ENCODE measurements around the gene SVIL. TPM values are rescaled to one million over a fixed set of nuclear protein-coding genes. Genes with fewer than 3 reads are reported as not detected.
"Not testable (repeated sequence)": the region's sequence is repeated elsewhere in the genome, so short reads cannot be mapped to it uniquely, and the experiment has no call there.

The SVIL gene
- total RNA-seq, 1 experiment from 2014 or later, result 147 TPM

- DNase-seq, result no peak
- intact Hi-C loops (cut with micrococcal nuclease; ENCODE audit: unreplicated experiment), result no loop called here
- Mint-ChIP-seq H3K27ac (ENCODE audit: unreplicated experiment) (no peak overlapping the region), H3K4me1 (ENCODE audit: low read depth, unreplicated experiment) (no peaks in the 10 kb centered on the region), H3K36me3 (ENCODE audit: insufficient read depth, unreplicated experiment) (peaks cover 70% of the 10 kb centered on the region), H3K9me3 (ENCODE audit: low read depth, unreplicated experiment) (no peaks in the 10 kb centered on the region), H3K4me3 (ENCODE audit: low read depth, unreplicated experiment) (no peak overlapping the region), H3K27me3 (ENCODE audit: unreplicated experiment) (no peaks in the 10 kb centered on the region)
- no peak for TF ChIP-seq CTCF (IDR thresholded peaks at IDR 0.05; ENCODE audit: unreplicated experiment)
- no TSS peak for BruUV-seq (replicated peaks)
- CTCF ChIA-PET, result no interaction called here
These were observed 115.1 kb downstream of the SVIL start for GRCh38 chr10:29519659-29520058.

DNA sequence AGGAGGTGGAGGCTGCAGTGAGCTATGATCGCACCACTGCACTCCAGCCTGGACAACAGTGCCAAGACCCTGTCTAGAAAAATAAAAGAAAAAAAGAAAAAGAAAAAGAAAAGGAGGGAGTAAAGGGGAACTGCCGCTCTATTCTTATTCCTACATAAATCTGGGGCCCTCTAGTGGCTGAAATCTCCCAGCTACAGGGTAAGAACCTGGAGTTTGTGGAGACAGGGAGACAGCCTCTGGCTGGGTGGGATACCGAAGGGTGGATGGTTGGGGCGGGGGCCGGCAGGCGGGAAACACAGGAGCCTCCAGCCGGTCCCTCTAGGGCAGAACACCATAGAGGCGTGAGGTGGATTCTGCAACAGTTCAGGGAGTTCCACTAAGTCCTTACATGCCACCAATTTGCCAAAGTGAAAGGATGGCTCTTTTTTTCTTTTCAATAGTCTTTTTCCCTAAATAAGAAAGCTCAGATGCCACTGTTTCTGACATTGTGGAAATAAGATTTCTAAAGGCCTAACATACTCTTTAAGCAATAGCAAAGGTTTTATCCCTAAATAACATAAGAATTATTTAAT is 117.3 kb downstream of the SVIL start:
- CTCF ChIA-PET, result interaction anchor here (0.6 kb wide), 1 partner anchor 177 kb away, joined by 4 read pairs; no protein-coding TSS in a partner anchor
- H3K36me3 Mint-ChIP-seq (ENCODE audit: insufficient read depth, unreplicated experiment), result peaks cover 64% of the 10 kb centered on the region
- peak; percentile 32 for DNase-seq
- no peaks in the 10 kb centered on the region for H3K27me3 Mint-ChIP-seq (ENCODE audit: unreplicated experiment)
- no peak overlapping the region for H3K27ac Mint-ChIP-seq (ENCODE audit: unreplicated experiment)
- H3K4me3 Mint-ChIP-seq (ENCODE audit: low read depth, unreplicated experiment), result no peak overlapping the region
- TF ChIP-seq CTCF (IDR thresholded peaks at IDR 0.05; ENCODE audit: unreplicated experiment), result peak; percentile 58
- intact Hi-C loops (cut with micrococcal nuclease; ENCODE audit: unreplicated experiment), result no loop called here
- no peaks in the 10 kb centered on the region for H3K4me1 Mint-ChIP-seq (ENCODE audit: low read depth, unreplicated experiment)
- H3K9me3 Mint-ChIP-seq (ENCODE audit: low read depth, unreplicated experiment), result no peaks in the 10 kb centered on the region
- no TSS peak for BruUV-seq (replicated peaks)

DNA sequence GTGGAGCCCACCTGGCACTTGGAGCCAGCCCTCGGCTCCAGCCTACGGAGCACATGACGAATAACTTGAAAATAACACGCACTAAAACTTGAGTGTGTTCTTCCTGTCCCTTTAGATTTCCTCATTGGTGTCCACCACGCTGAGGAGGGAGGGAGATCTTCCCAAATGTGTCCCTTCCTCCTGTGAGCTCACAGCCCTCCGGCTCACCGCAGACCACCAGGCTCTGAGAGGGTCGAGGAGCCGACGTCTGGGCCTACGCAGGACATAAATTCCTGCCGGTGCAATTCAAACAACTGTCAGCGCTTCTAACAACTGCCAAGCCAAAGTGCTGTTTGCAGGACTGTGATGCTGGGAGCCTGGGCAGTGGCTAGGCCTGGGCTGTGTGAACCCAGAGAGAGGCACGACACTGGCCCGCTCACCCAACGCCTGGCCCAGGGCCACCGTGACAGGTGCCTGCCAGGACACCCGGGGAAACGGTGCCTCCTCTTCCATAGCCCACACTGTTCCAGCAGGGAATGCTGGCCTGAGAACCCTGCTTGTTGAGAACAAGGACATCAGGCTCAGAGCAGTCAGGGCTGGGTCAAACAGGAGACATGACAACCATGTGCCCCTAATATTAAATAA is 118.3 kb downstream of the SVIL start:
- H3K4me3 Mint-ChIP-seq (ENCODE audit: low read depth, unreplicated experiment); H3K27me3 Mint-ChIP-seq (ENCODE audit: unreplicated experiment); H3K4me1 Mint-ChIP-seq (ENCODE audit: low read depth, unreplicated experiment); intact Hi-C loops (cut with micrococcal nuclease; ENCODE audit: unreplicated experiment); CTCF ChIA-PET; BruUV-seq (replicated peaks); DNase-seq; H3K27ac Mint-ChIP-seq (ENCODE audit: unreplicated experiment); H3K9me3 Mint-ChIP-seq (ENCODE audit: low read depth, unreplicated experiment): not testable (repeated sequence)
- peaks cover 60% of the 10 kb centered on the region for H3K36me3 Mint-ChIP-seq (ENCODE audit: insufficient read depth, unreplicated experiment)

GRCh38 chr10:29515879-29516278 is 118.9 kb downstream of the SVIL start:
- BruUV-seq (replicated peaks); DNase-seq; CTCF ChIA-PET; intact Hi-C loops (cut with micrococcal nuclease; ENCODE audit: unreplicated experiment); H3K27me3 Mint-ChIP-seq (ENCODE audit: unreplicated experiment); H3K4me1 Mint-ChIP-seq (ENCODE audit: low read depth, unreplicated experiment); H3K4me3 Mint-ChIP-seq (ENCODE audit: low read depth, unreplicated experiment); H3K9me3 Mint-ChIP-seq (ENCODE audit: low read depth, unreplicated experiment): not testable (repeated sequence)
- Mint-ChIP-seq H3K36me3 (ENCODE audit: insufficient read depth, unreplicated experiment) (peaks cover 58% of the 10 kb centered on the region), H3K27ac (ENCODE audit: unreplicated experiment) (peak overlapping the region; percentile 58)

- H3K4me3 Mint-ChIP-seq (ENCODE audit: low read depth, unreplicated experiment); H3K27me3 Mint-ChIP-seq (ENCODE audit: unreplicated experiment); H3K4me1 Mint-ChIP-seq (ENCODE audit: low read depth, unreplicated experiment); BruUV-seq (replicated peaks); intact Hi-C loops (cut with micrococcal nuclease; ENCODE audit: unreplicated experiment); CTCF ChIA-PET; H3K9me3 Mint-ChIP-seq (ENCODE audit: low read depth, unreplicated experiment); DNase-seq: not testable (repeated sequence)
- Mint-ChIP-seq H3K27ac (ENCODE audit: unreplicated experiment) (peak overlapping the region; percentile 58), H3K36me3 (ENCODE audit: insufficient read depth, unreplicated experiment) (peaks cover 50% of the 10 kb centered on the region)
These were observed 119.7 kb downstream of the SVIL start for GRCh38 chr10:29515104-29515503.

DNA sequence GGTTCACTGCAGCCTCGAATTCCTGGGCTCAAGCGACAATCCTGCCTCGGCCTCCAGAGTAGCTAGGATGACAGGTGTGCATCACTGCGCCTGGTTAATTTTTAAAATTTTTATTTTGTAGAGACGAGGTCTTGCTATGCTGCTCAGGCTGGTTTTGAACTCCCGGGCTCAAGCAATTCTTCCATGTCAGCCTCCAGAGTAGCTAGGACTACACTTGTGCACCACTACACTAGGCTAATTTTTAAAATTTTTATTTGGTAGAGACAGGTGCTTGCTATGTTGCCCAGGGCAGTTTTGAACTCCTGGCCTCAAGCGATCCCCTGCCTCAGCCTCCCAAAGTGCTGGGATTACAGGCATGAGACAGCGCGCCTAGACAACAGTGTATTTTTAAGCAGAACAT is 120.5 kb downstream of the SVIL start:
- no peaks in the 10 kb centered on the region for H3K4me1 Mint-ChIP-seq (ENCODE audit: low read depth, unreplicated experiment)
- no peak overlapping the region for H3K4me3 Mint-ChIP-seq (ENCODE audit: low read depth, unreplicated experiment)
- DNase-seq, result no peak
- intact Hi-C loops (cut with micrococcal nuclease; ENCODE audit: unreplicated experiment), result no loop called here
- no TSS peak for BruUV-seq (replicated peaks)
- CTCF ChIA-PET, result no interaction called here
- peaks cover 46% of the 10 kb centered on the region for H3K36me3 Mint-ChIP-seq (ENCODE audit: insufficient read depth, unreplicated experiment)
- no peak for TF ChIP-seq CTCF (IDR thresholded peaks at IDR 0.05; ENCODE audit: unreplicated experiment)
- no peaks in the 10 kb centered on the region for H3K9me3 Mint-ChIP-seq (ENCODE audit: low read depth, unreplicated experiment)
- H3K27ac Mint-ChIP-seq (ENCODE audit: unreplicated experiment), result no peak overlapping the region
- no peaks in the 10 kb centered on the region for H3K27me3 Mint-ChIP-seq (ENCODE audit: unreplicated experiment)

All from Calu3 (cell line).